Activated naive CD4-positive, alpha-beta T cell treated with Interleukin-2 at 50 U/mL for 16 hours (primary cell): ENCODE data around the gene NEDD1.

ENCODE experiments used
- DNase-seq: peaks from one replicate; pipeline ENCODE4 v3.0.0-alpha.2; 2020

Gene NEDD1

DNA sequence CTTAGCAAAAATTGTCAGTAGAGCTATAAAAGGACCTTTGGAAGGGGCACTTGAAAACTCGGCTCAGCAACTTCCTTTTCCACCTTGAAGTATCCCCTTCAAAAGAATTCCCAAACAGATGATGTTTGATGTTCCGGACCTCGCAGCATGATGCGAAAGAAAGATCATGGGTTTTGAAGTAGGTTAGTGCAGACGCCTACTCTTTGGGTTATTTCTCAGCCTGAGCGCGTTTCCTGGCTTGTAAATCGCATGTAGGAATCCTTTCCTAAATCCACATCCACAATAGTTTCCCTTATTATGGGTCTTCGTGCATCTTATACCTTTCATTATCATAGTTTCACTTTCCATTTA lies 584 bp upstream of the NEDD1 start:
- peak; percentile 16 for DNase-seq

DNA sequence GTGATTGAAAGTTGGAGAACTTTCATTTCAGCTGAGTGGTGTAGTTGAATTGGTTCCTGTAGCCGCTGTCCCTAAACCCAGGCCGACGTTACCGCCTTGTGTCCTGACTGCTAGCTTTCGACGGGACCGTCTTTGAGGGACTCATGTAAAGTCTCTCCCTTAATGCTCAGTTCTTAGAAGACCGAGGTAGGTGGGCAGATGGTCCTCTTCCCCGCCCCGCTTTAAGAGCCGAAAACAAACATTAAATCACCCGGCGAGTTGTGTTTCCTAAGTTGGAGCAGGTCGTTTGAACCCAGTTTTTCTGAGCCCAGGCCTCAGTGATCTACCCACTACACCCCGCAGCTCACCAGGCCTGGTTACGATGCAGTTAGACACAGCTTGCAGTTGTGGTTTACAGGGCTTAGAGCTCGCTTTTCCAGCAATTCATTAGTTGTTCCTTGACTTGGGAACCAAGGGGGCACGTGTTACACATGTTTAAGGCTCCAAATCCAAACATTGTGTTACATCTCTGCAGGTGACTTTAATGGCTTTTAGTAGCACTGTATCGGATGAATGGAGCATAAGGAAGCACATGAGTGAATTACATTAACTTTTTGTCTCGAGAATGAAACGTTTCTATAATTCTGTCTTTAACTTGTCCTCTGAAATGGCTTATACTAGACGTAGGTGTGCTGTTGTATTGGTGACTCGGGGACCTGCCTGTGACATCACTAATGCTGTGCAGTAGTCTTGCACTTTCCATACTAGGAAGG lies 790 bp downstream of the NEDD1 start:
- DNase-seq: peak; percentile 28

DNA sequence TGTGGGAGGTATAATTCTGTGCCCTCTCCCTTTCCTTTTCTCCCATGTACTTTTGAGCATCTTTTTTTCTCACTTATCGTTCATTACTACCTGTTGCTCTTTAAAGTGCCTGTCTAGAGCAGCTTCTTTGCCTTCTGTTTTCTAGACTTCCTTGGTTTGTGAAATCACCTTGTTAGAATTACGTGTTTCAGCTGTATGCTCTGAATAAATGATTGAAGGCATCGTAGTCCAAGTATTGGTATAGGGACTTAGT lies 1.3 kb downstream of the NEDD1 start:
- no peak for DNase-seq

DNA sequence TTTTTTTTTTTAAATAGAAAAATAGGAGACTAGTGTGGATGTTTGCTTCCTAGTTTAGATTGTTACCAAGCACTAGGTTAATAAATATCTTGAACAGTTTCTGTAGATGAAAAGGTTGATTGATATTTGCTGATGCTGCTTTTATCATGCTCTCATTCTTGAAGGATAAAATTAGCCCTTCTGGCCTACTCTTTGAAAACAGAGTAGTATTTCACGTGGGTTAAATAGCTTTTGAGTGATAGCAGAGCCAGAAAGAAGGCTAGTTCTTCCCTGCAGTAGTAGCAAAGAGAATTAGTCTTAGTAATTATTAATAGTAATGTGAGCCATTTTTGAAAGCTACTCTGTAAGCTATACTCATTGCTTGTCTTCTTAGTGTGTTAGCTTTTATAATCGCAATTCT lies 5.2 kb downstream of the NEDD1 start:
- DNase-seq: no peak

DNA sequence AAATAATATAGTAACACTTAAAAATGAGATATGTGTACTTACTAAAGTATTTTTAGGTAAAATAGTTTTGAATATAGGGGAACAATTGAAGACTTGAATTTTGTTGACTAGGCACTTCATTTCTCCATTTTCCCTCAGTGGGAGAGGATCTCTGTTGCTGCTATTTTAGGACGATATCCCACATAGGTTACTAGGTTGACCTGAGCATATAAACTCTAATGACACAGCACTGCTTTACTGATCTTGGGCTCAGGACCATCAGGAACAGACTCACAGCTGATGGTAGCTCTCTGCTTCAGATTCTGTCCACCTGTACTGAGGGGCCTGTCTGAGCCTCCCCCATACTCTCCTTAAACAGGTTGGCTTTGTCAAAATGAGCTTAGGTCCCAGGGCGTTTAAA lies 5.9 kb downstream of the NEDD1 start:
- DNase-seq: no peak

DNA sequence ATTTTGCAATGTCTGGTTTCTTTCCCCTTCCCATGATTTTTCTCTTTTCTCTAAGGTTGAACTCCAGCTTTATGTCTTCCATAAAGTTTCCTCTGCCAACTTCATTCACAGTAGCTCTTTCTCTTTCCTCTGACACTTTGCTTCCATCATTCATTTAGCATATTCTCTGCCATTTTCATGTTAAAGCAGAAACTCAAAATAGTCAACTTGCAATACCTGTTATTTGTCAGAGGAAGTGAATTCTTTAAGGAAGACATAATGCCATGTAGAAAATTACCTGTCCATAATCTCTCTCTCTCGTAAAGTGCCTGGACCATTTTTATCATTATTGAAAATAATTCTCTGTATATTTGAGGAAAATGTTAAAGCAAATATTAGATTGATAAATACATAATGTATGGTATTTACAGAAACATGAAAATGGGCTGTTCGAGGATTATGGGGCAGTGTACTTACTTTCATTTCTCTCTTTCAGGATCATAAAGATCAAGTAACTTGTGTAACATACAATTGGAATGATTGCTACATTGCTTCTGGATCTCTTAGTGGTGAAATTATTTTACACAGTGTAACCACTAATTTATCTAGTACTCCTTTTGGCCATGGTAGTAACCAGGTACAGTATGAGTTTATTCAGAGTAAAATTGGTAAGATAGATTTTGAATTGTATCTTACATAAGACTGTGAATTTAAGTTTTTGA lies 12.6 kb downstream of the NEDD1 start:
- DNase-seq: no peak

DNA sequence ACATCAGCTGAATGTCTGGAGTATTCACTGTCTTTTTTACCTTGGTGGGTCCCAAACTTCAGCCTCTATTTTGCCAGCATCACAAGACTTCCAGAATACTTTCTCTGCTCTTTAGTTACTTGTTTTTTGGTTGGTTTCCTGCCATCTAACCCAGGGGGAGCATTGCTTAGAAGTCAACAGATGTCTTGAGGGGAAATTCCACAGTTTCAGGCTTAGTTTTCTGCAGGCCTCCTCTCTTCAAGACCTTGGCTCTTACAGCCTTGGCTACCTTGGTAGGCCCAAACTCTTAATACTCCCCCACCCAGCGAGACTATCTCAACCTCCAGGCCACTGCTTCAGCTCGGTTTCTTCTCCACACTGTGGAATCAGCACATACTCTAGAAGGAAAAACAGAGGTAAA lies 41.7 kb downstream of the NEDD1 start:
- DNase-seq: no peak

DNA sequence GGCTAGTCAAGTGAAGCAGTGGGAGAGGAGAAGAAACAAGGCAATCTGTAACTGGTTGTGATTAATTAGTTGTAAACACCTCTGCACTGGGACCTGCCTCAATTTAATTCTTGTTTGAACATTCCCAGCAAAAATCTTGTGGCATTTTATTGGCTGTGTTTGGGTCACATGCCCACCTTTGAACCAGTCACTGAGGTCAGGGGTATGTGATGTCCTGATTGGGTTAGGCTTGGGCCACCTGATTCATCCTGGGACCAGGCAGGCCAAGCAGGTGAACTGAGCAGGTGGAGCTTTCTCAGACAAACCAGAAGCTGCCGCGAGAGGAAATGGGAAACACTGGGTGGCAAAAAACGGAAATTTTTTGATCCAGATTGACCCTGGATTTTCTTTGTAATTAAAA lies 72.5 kb downstream of the NEDD1 start:
- DNase-seq: no peak

DNA sequence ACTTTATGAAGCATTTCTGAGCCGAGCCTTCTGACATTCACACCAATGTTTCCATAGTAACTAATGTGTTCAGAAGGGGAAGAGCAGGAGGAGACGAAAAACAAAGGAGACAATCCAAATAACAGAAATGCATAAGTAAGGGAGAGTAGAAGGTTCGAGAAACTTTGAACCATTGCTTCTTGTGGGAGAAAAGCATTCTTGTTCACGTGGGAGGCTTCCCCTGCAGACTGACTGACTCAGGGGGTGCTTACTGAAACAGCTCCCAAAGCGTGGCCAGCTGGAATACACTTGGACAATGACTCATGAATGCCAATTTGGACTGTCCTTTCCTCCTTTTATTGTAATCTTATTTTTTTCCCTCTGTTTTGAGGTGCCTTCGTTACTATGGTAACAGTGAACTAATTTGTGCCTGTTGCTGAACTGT lies 73.9 kb downstream of the NEDD1 start:
- no peak for DNase-seq

DNA sequence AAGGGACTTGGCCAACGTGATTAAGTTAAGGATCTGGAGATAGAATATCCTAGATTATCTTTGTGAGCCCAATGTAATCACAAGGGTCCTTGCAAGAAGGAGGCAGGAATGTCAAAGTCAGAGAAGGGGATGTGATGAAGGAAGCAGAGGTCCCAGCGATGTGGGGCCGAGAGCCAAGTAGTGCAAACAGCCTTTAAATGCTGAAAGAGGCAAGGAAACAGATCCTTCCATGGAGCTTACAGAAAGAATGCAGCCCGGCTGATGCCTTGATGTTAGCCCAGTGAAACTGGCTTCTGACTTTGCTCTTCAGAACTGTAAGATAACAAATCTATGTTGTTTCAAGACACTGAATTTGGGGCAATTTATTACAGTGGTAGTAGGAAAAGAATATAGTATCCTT lies 74.9 kb downstream of the NEDD1 start:
- no peak for DNase-seq

DNA sequence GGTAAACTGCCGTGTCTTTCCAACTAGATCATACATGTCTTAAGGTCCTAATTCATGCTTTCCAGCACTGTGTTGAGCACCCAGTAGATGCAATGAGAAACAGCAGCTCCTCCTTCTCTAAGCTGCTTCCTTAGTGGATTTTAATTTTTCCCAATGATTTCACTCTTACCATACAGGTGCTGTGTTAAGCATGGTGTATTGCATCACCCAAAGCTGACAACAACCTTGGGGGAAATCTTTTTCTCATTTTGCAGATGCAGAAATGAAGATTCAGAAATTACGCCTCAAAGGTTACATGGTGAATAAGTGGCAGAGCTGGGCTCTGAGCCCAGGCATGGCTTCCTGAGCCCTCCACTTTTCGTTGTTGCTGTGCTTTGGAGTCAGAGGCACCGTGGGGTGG lies 75.6 kb downstream of the NEDD1 start:
- DNase-seq: no peak

DNA sequence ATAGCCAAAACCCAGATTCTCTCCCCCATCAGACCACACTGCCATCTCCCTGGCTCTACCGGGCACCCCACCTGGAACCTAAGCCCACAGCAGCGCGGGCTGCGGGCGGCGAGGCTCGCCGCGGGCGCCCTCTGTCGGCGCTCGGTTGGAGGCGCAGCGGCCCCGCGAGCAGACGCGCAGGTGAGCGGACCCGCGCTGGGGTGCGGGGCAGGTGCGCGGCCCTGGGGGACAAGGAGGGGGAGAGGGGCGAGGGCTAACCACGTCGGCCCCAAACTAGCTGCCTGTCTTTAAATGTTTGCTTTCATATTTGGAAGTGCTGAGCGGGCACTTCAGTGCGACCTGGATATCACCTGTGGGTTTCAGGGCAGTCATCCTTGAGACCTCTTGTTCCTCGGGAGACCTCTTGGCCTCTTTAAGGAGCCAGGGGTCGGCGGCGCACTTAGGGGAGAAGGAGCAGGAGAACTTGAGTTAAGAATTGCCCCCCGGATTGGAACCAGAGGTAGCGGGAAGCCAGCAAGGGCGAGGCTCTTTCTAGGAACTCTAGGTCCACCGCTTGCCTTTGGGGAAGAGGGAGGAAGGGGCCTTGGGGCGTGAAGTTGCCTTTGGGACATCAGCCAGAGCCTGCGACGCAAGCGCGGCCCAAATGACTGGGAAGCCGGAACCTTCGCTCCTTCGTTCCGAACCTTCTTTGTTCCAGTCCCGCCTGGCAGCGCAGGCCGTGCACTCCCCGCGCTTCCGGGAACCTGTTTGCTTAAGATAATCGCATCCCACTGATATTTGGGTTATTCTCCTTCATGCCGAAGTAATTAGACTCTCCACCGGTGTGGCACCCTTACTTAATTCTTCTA lies 78.7 kb downstream of the NEDD1 start:
- peak; percentile 49 for DNase-seq

DNA sequence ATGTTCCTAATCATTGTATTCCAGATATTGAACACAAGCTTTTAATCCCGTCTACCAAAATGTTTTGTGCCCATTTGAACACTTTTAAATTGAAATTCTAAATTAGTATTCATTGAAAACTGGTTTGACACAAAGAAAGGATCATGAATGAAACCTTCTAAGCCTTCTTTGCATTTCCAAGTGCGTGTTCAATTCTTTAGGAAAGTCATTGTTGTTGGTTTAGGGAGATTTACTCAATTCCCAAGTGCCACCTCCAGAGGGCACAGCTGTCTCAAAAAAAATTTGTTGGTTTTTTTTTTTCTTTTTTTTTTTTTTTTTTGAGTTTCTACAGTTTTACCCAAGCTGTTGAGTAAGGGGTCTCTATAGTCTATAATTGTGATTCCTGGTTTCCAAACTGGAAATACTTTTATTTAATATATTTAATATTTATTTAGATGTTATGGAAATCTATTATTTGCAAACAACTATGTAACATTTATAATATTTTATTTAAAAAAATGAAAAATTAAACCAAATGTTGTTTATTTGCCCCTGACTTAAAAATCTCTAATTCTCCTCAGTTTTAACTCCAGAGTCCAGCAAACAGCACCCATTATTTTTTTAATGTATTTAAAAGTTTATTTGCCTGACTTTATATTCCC lies 79.9 kb downstream of the NEDD1 start:
- no peak for DNase-seq

DNA sequence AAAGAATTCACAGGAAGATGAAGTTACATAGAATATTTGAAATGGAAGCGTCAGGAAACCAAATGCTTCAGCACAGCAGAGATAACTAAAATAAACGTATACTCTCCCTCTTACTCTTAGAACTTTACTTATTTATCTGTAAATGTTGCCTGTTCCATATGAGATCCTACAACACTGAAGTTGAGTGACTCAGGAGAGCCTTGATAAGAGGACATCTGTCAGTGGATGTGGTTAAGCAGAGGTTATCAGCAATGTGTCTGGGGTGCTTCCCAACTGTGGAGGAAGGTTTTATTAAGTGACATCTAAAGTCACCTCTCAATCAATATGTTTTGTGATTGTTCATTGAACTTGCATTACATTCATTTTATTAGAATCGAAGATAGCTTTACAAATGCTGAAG lies 81.9 kb downstream of the NEDD1 start:
- no peak for DNase-seq

DNA sequence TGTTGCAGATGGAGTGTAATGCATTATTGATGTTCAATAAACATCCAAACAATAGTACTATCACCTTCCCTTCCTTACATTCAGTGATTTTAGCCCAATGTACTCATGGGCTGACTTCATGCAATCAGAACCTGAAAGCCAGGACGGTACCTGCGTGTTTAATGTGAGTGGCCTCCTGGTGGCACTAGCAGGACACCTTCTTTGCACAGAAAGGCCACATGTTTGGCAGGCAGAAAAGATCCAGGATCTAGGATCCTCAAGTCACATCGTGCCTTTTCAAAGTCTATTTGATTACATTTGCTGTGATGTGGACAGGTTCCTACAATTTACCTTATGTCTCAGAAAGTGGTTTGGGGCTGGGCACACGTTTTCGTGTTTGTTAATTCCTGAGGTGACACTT lies 82.9 kb downstream of the NEDD1 start:
- no peak for DNase-seq

DNA sequence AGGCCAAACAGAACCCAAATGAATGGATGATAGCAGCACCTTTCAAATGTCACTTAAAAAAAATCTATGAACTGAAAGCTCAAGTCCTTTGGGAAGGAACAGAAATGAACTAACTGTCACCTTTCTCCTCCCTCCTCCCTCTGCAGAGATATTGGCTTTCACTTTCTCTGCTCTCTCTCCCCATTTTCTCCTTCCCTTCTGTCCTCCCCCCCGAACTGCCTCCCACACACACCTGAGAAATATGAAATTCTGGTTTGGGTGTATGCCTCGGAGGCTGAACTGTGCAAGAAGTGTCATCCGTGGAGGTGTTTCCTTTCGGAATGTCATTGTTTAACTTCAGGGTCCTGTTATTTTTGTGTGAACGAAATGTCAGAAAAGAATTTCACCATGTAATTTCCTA lies 87.8 kb downstream of the NEDD1 start:
- DNase-seq: no peak

DNA sequence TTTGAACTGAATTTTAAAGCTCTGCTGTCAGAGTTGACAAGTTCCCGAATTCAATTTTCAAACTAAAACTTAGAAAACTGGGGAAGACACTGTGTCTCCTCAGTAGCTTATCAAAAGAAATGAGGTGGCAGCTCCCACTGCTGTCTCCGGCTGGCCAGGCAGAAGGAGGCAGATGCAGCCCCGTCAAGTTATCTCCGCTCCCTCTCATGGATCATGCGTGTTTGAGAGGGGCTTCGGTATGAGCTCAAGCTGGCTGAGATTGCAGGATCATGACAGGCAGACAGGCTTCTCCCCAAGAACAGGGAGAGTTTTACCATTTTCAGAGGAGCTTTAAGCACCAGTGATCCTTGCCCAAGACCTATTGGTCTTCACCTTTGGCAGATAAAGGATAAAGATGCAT lies 88.8 kb downstream of the NEDD1 start:
- DNase-seq: no peak

DNA sequence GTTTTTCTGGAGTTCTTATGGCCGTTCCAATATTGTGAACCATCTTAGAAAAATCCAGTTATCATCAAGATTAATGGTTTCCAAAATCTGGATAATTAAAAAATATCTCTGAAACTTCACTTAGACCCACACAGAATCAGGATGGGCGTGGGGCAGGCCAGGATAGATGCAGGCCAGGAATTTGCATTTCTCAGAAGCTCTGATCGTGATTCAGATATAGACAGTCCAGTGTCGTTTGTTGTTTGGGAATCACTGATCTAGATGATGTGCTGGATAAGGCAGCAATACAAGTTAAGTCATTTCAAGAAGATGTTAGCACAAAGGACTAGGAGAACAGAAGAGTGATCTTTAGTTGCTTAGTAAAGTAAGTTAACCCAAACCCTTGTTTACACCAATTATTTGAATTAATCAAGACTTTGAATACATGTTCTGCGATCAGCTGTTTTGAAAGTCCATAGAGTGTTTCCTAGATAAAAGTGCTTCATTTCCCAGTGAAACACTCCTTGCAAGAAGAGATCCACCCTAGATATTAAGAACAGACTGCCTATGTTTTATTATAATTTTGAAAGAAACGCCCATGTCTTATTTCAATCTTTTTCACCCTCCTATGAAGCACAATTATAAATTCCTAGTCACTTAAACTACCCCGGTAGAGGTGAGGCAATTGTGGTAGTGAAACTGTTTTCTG lies 90.9 kb downstream of the NEDD1 start:
- no peak for DNase-seq

DNA sequence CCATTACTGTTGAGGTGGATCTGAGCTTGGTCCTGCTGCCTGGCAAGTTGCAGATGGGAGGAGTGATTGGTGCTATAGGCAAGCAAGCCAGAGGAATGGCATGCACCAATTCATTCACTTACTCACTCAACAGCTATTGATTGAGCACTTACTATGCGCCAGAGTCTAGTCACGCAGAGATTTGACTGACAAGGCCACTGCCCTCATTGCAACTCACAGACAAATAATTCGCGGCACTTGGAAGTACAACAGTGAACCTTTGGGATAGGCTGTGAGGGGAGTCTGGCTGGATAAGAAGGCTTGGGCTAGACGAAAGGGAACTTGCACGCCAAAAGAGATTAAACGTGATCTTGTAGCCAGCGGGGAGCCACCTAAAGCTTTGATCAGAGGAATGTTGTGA lies 96.2 kb downstream of the NEDD1 start:
- no peak for DNase-seq
